ENCODE data around the gene KIAA0753. TPM values are rescaled to one million over a fixed set of nuclear protein-coding genes. Genes with fewer than 3 reads are reported as not detected.
A peak's percentile ranks its signal among the peaks of the same experiment; 100 is the strongest.
"Not testable (repeated sequence)": the region's sequence is repeated elsewhere in the genome, so short reads cannot be mapped to it uniquely, and the experiment has no call there.

The KIAA0753 gene
- total and polyA plus RNA-seq, 5 experiments from 2014 or later, result 1.2 to 24.8 (median 2.3) TPM

DNA sequence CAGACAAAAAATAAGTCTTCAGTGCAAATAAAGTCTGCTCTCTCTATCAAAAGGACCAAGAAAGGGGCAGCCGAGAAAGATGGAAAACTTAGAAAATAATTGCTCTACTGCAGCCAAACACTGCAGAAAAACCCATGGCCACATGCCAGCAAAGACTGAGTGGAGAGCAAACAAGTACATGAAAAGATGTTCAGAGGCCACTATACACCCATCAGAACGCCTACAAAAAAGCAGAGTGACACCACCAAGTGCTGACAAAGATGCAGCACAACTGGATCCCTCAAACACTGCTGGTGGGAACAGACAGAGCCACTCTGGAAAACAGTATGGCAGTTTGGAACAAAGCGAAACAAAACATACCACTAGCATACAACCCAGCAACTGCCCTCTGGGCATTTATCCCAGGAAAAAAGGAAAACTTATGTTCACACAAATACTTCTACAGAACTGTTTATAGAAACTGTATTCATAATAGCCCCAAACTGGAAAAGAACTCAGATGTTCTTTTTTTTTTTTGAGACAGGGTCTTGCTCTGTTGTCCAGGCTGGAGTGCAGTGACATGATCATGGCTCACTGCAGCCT is 36.7 kb downstream of the KIAA0753 start:
- peak overlapping the region in 2 of 10 donors; percentile 24 to 27 for H3K27ac Mint-ChIP-seq
- DNase-seq (no peak), ATAC-seq (no peak)
- H3K9me3 Mint-ChIP-seq, result no peaks in the 10 kb centered on the region
- H3K27me3 Mint-ChIP-seq, result no peaks in the 10 kb centered on the region
- POLR2A ChIA-PET, result no interaction called here
- H3K4me1 Mint-ChIP-seq, result peaks cover 0 to 4% (median under 1%) of the 10 kb centered on the region in 4 donors
- no peak overlapping the region for H3K4me3 Mint-ChIP-seq
- H3K36me3 Mint-ChIP-seq, result peaks cover 0 to 90% (median 37%) of the 10 kb centered on the region in 3 donors

DNA sequence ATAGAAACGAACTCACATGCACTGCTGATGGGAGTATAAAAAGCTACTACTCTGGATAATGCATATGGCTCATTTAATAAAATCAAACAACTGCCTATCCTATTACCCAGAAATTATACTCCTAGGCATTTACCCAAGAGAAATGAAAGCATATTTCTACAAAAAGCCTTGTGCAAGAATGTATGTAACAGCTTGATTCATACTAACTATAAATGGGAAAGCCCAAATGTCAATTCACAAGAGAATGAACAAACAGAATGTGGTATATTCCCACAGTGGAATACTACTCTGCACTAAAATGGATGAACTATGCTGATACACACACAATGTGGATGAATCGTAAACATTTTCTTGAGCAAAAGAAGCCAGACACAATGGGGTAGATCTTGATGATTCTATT is 38.4 kb downstream of the KIAA0753 start:
- no peak overlapping the region for H3K4me3 Mint-ChIP-seq
- no peak overlapping the region for H3K27ac Mint-ChIP-seq
- DNase-seq, result no peak
- no peak for ATAC-seq
- H3K4me1 Mint-ChIP-seq, result peaks cover 0 to 8% (median under 1%) of the 10 kb centered on the region in 4 donors
- H3K27me3 Mint-ChIP-seq, result no peaks in the 10 kb centered on the region
- POLR2A ChIA-PET, result no interaction called here
- peaks cover 0 to 90% (median 37%) of the 10 kb centered on the region in 3 donors for H3K36me3 Mint-ChIP-seq
- no peaks in the 10 kb centered on the region for H3K9me3 Mint-ChIP-seq

DNA sequence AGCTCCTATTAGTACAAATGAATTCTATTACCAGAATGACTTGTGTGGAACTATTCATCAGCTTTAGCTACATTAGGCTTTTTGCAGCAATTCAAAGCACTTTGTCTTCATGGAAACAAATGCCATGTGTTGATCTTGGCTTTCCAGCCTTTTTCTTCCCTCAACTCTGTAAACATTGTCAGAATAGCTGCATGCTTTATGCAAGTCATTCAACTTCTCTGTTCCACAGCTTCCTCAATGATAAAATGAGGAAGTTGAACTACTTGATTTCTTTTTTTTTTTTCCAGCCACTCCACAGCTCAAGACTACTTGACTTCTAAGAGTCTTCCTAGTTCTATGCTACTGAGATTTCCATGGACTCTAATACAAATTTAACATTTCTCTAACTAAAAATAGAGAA is 41.1 kb downstream of the KIAA0753 start:
- H3K27me3 Mint-ChIP-seq, result no peaks in the 10 kb centered on the region
- POLR2A ChIA-PET, result no interaction called here
- H3K9me3 Mint-ChIP-seq, result no peaks in the 10 kb centered on the region
- H3K27ac Mint-ChIP-seq, result peak overlapping the region in 1 of 10 donors; percentile 69
- no peak overlapping the region for H3K4me3 Mint-ChIP-seq
- no peak for ATAC-seq
- H3K4me1 Mint-ChIP-seq, result peaks cover 0 to 8% (median under 1%) of the 10 kb centered on the region in 4 donors
- DNase-seq, result no peak
- peaks cover 0 to 89% (median 50%) of the 10 kb centered on the region in 3 donors for H3K36me3 Mint-ChIP-seq

DNA sequence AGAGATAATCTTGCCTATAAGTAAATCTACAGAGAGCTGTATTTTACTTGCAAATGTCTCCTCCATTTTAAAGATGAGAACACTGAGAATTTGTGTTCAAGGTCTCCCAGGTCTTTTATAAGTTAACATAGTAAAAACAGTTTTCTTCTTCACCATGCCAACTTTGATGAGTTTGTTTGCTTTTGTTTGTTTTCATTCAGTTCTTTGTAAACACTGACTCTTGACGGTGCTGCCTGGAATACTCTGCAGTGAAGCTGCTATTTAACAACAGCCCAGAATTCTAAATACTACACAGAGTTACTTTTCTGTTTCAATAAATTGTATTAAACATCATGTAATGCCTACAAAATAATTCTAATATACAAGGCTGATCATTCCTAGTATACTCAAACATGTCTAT is 42.8 kb downstream of the KIAA0753 start:
- H3K9me3 Mint-ChIP-seq, result no peaks in the 10 kb centered on the region
- POLR2A ChIA-PET, result no interaction called here
- no peak overlapping the region for H3K4me3 Mint-ChIP-seq
- DNase-seq, result no peak
- H3K27me3 Mint-ChIP-seq, result no peaks in the 10 kb centered on the region
- H3K36me3 Mint-ChIP-seq, result peaks cover 0 to 87% (median 58%) of the 10 kb centered on the region in 3 donors
- peaks cover 0 to 8% (median under 1%) of the 10 kb centered on the region in 4 donors for H3K4me1 Mint-ChIP-seq
- no peak for ATAC-seq
- H3K27ac Mint-ChIP-seq, result no peak overlapping the region

DNA sequence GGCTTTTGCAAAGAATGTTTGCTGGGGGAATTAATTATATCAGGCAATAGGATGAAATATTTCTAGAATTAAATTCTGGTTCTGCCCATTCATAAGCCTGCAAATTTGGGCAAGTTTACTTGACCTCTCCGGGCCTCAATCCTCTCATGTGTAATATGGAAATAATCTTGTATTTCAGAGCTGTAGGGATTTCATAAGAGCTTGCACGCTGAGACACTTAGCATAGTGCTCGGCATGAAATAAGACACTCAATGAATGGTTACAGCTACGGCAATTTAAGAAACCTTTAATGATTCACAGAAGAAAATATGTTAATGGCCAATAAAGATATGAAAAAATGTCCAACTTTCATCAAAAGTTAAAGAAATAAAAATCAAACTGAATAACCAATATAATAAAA is 43.6 kb downstream of the KIAA0753 start:
- POLR2A ChIA-PET, result no interaction called here
- Mint-ChIP-seq H3K27me3 (no peaks in the 10 kb centered on the region), H3K36me3 (peaks cover 1 to 87% (median 58%) of the 10 kb centered on the region in 3 donors)

DNA sequence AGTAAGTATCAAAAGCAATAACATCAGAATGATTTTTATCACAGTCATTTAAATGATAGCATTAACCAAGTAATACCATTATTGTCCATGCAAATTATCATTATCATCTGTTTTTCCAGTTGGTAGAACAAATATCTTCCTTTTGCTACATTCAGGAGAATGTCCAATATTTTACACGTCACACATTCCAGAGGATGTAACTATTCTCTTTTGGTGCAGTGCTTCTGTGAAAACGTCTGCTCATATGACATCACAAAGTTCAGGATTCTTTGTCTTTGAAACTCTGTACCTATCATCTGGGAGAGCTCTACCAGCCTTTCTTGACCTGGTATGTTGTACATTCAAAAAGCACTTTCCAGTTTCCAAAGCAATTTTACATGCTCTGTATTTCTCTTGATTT is 44.0 kb downstream of the KIAA0753 start:
- H3K27ac Mint-ChIP-seq, result no peak overlapping the region
- DNase-seq (no peak), ATAC-seq (no peak)
- no peaks in the 10 kb centered on the region for H3K27me3 Mint-ChIP-seq
- H3K36me3 Mint-ChIP-seq, result peaks cover 6 to 88% (median 62%) of the 10 kb centered on the region in 3 donors
- POLR2A ChIA-PET, result no interaction called here
- no peak overlapping the region for H3K4me3 Mint-ChIP-seq
- peaks cover 2 to 9% (median 5%) of the 10 kb centered on the region in 4 donors for H3K4me1 Mint-ChIP-seq
- H3K9me3 Mint-ChIP-seq, result no peaks in the 10 kb centered on the region

More for the DNA sequence above, 43.6 kb downstream of the KIAA0753 start:
- no peak overlapping the region for H3K4me3 Mint-ChIP-seq
- ATAC-seq (no peak), DNase-seq (no peak)
- H3K9me3 Mint-ChIP-seq, result no peaks in the 10 kb centered on the region
- no peak overlapping the region for H3K27ac Mint-ChIP-seq
- H3K4me1 Mint-ChIP-seq, result peaks cover under 1 to 8% (median 4%) of the 10 kb centered on the region in 4 donors

DNA sequence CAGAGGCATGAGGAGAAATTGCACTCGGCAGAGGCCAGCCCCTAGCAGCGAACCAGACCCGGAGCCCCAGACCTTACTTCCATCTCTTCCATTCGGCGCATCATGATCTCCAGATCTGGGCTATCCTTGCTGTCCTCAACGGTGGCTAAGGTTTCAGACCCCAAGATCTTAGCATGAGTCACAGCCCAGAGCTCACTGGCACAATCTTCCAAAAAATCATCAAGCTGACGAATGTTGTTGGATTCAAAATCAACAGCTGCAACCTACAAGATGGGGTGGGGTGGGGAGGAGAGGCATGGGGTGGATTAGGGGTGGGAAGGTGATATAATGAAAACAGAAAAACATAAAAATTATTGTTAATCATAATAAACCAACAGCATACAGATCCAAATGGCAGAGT is 44.4 kb downstream of the KIAA0753 start:
- Mint-ChIP-seq H3K27me3 (no peaks in the 10 kb centered on the region), H3K9me3 (no peaks in the 10 kb centered on the region), H3K4me1 (peaks cover 2 to 9% (median 5%) of the 10 kb centered on the region in 4 donors), H3K27ac (no peak overlapping the region), H3K36me3 (peaks cover 7 to 90% (median 62%) of the 10 kb centered on the region in 3 donors), H3K4me3 (no peak overlapping the region)
- DNase-seq (no peak), ATAC-seq (no peak)
- POLR2A ChIA-PET, result no interaction called here

DNA sequence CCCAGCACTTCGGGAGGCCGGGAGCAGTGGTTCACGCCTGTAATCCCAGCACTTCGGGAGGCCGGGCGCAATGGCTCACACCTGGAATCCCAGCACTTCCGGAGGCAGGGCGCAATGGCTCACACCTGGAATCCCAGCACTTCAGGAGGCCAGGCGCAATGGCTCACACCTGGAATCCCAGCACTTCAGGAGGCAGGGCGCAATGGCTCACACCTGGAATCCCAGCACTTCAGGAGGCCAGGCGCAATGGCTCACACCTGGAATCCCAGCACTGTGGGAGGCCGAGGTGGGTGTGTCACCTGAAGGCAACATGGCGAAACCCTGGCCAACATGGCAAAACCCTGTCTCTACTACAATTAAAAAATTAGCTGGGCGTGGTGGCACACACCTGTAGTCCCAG is 47.1 kb downstream of the KIAA0753 start:
- H3K4me3 Mint-ChIP-seq, POLR2A ChIA-PET, H3K27me3 Mint-ChIP-seq, ATAC-seq, H3K4me1 Mint-ChIP-seq, DNase-seq, H3K27ac Mint-ChIP-seq, H3K9me3 Mint-ChIP-seq: not testable (repeated sequence)
- peaks cover 7 to 91% (median 71%) of the 10 kb centered on the region in 3 donors for H3K36me3 Mint-ChIP-seq

DNA sequence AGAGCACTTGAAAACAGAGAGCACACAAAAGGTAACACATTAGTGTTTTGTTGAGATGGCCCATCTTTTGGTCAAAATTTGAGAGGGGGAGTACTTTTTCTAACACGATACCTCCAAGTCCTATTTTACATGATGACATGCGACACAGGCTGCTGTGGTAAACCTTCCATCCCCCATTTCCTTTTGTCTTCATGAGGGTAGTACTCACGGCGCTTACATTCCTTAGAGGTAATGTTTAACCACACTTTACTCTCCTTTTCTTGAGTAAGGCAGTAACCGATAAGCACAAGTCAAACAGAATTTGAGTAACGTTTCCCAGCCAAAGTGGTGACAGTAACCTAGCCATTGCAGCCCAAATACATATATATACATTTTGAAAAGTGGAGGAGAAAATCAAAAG is 48.3 kb downstream of the KIAA0753 start:
- Mint-ChIP-seq H3K36me3 (peaks cover 16 to 93% (median 75%) of the 10 kb centered on the region in 3 donors), H3K27ac (peak overlapping the region in 2 of 10 donors; percentile 6 to 18), H3K4me1 (peaks cover 0 to 9% (median 2%) of the 10 kb centered on the region in 4 donors), H3K4me3 (no peak overlapping the region), H3K27me3 (no peaks in the 10 kb centered on the region), H3K9me3 (no peaks in the 10 kb centered on the region)
- POLR2A ChIA-PET, result no interaction called here
- no peak for DNase-seq
- no peak for ATAC-seq

DNA sequence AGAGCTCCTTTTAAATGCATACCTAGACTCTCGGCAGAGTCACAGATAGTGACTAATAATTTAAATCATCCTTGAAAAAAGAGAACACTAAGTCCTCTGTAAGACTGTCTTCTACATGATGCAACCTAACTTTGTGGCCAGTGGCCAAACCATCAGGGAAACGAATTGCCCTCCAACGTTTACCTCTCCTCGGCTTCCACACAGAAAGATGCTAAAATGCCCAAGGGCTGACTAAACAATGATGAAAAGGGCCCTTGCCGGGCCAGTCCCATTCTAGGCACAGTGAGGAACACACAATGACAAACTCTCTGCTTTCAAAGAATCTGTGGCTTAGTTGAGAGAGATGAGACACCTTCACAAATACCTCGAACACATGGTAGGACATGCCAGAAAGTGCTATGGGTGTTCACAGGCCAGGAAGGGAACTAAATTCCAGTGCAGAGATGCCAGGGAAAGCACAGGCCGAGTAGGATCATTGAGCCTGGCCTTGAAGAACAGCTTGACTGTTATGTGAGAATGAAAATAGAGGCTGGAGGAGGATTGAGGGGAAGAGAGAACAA is 48.8 kb downstream of the KIAA0753 start:
- Mint-ChIP-seq H3K36me3 (peaks cover 16 to 91% (median 74%) of the 10 kb centered on the region in 3 donors), H3K4me1 (peaks cover 0 to 9% (median 2%) of the 10 kb centered on the region in 4 donors), H3K27me3 (no peaks in the 10 kb centered on the region), H3K9me3 (no peaks in the 10 kb centered on the region), H3K27ac (peak overlapping the region in 2 of 10 donors; percentile 13 to 18), H3K4me3 (no peak overlapping the region)
- POLR2A ChIA-PET, result no interaction called here
- ATAC-seq (no peak), DNase-seq (no peak)

DNA sequence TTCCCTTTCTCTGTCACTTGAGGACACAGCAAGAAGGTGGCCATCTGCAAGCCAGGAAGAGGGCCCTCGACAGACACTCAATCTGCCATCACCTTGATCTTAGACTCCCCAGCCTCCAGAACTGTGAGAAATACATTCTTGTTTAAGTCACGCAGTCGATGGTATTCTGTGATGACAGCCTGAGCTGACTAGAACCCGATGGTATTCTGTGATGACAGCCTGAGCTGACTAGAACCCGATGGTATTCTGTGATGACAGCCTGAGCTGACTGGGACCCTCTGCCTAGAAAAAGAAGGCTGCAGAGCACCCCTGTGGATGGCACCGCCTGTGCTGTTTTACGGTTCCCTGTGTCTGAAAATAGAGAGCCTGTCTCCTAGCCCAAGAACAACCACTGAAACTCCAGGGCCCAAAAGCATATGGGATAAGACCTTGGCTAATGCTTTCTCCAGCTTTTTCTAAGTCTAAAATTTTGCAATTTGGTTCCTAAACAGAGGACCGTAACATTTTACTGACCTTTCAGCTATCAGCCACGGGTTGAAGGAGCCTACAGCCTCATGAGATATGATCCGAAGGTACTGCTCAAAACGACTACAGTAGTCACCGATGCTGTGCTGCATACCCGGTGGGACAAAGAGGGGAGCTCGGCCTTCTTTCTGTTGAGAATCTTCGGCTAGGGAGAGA is 51.1 kb downstream of the KIAA0753 start:
- no peaks in the 10 kb centered on the region for H3K27me3 Mint-ChIP-seq
- peaks cover 31 to 94% (median 77%) of the 10 kb centered on the region in 3 donors for H3K36me3 Mint-ChIP-seq
- DNase-seq (no peak), ATAC-seq (no peak)
- peaks cover 0 to 10% (median 0%) of the 10 kb centered on the region in 9 donors for H3K9me3 Mint-ChIP-seq
- POLR2A ChIA-PET, result no interaction called here
- no peak overlapping the region for H3K27ac Mint-ChIP-seq
- no peak overlapping the region for H3K4me3 Mint-ChIP-seq
- peaks cover 0 to 9% (median 2%) of the 10 kb centered on the region in 4 donors for H3K4me1 Mint-ChIP-seq

DNA sequence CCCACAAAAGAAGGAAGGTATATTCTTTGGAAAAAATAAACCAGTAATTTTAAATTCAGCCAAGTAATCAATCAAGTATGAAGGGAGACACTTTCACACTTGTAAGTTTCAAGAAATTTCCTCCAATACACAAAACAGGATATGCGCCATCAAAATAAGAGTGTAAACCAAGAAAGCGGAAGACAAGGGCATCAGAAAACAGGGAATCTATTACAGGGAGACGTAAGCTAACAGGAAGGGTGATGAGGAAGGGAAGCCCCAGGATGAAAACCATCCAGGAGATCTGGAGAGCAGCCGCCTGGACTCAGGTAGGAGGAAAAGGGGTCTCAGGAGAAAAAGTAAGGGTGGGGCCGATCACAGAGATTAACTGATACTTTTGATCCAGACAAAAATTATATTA is 52.3 kb downstream of the KIAA0753 start:
- ATAC-seq (no peak), DNase-seq (no peak)
- H3K36me3 Mint-ChIP-seq, result peaks cover 35 to 95% (median 83%) of the 10 kb centered on the region in 3 donors
- peaks cover 0 to 10% (median 0%) of the 10 kb centered on the region in 9 donors for H3K9me3 Mint-ChIP-seq
- POLR2A ChIA-PET, result no interaction called here
- H3K27ac Mint-ChIP-seq, result no peak overlapping the region
- H3K4me1 Mint-ChIP-seq, result peaks cover 0 to 9% (median 3%) of the 10 kb centered on the region in 4 donors
- H3K27me3 Mint-ChIP-seq, result no peaks in the 10 kb centered on the region
- no peak overlapping the region for H3K4me3 Mint-ChIP-seq

DNA sequence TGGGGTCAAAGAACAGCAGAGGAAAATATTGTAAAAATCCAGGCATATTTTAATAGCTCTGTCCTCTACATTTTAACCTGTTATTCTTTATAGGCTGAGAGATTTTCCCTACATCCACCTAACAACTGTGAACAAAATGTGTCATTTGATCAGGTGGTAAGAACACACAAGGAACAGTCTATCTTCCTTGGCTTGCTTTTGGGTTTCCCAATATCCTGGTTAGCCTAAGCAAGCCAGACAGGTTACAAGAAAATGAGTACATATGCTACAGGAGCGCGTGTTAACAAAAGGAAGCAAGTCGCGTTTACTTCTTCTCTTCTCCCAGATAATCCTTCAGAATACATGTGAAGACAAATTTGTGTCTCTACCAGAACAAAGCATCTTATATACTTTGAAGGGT is 53.2 kb downstream of the KIAA0753 start:
- peaks cover 0 to 10% (median 0%) of the 10 kb centered on the region in 9 donors for H3K9me3 Mint-ChIP-seq

More for the DNA sequence above, 53.2 kb downstream of the KIAA0753 start:
- POLR2A ChIA-PET, result no interaction called here
- Mint-ChIP-seq H3K4me3 (no peak overlapping the region), H3K27me3 (no peaks in the 10 kb centered on the region), H3K36me3 (peaks cover 35 to 96% (median 80%) of the 10 kb centered on the region in 3 donors), H3K27ac (no peak overlapping the region), H3K4me1 (peaks cover 0 to 8% (median 2%) of the 10 kb centered on the region in 4 donors)
- no peak for DNase-seq
- no peak for ATAC-seq

All from naive thymus-derived CD8-positive, alpha-beta T cell (primary cell).